NCI-H2227 treated with DMSO at 0.1 percent for 48 hours (cell line): ENCODE data around the gene TM7SF2.

ENCODE experiments used
- DNase-seq: peaks from one replicate; lab custom pipeline; 2025; lab: John Stamatoyannopoulos, UW

TM7SF2 gene

GRCh38 chr11:65157336-65157735, 45.7 kb downstream of the TM7SF2 start:
- DNase-seq: no peak

DNA sequence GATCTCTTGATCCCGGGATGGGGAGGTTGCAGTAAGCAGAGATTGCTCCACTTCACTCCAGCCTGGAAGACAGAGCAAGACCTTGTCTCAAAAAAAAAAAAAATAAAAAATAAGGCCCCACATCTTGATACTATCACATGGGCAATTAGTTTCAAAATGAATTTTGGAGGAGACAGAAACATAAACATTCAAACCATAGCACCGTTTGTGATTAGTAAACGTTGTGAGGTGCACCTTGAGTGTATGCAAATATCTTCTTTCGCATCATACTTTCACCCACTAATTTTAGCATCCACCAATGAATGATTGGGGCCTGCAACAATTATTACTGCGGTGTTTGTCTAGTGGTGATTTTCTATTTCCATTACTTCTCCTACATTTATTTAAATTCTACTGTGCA, 47.3 kb downstream of the TM7SF2 start:
- DNase-seq: no peak

GRCh38 chr11:65160643-65161042, 49.0 kb downstream of the TM7SF2 start:
- DNase-seq: no peak

DNA sequence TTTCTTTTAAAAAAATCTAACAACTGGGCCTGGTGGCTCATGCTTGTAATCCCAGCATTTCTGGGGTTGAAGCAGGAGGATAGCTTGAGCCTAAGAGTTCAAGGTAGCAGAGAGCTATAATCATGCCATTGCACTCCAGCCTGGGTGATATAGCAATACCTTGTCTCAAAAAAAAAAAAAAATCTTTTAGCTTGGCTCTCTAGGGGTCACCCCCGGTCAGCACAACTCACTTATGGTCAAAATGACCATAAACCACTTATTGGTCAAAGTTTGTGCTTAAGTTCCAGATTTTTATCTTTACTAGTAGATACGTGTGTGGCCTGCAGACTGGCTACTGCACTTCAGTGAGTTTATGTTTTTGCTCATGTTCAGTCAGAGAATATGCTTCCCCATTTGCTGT, 52.0 kb downstream of the TM7SF2 start:
- no peak for DNase-seq
